DMS153 (cell line): ENCODE results near the gene PGGHG.

Experiments used
- DNase-seq: peaks from one replicate; lab custom pipeline; 2025; lab: John Stamatoyannopoulos, UW

The PGGHG gene

DNA sequence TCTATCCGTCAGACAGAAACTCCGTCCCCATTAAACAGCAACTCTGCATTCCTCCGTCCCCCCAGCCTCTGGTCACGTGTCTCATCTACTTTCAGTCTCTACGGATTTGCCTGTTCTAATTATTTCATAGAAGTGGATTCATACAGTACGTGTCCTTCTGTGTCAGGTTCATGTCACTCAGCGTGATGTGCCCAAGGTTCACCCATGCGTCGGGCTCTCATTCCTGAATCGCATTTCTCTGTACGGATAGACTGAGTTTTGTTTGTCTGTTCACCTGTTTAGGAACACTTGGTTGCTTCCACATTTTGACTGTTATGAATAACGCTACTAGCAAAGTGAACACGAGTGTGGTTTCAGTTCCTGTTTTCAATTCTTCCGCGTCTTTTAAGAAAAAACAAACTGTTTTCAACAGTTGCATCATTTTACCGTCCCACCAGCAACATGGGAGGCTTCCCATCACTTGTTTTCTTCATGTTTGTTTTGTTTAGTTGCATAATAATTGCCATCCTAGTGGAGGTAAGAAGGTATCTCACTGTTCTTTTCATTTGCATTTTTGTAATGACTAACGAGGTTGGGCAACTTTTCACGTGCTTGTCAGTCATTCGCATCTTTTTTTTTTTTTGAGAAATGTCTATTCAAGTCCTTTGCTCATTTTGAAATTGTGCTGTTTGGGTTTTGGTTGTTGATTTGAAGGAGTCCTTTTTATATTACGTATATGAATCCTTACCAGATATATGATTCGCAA lies 19.6 kb upstream of the PGGHG start:
- DNase-seq = no peak

GRCh38 chr11:270451-271318 lies 18.2 kb upstream of the PGGHG start:
- no peak for DNase-seq

DNA sequence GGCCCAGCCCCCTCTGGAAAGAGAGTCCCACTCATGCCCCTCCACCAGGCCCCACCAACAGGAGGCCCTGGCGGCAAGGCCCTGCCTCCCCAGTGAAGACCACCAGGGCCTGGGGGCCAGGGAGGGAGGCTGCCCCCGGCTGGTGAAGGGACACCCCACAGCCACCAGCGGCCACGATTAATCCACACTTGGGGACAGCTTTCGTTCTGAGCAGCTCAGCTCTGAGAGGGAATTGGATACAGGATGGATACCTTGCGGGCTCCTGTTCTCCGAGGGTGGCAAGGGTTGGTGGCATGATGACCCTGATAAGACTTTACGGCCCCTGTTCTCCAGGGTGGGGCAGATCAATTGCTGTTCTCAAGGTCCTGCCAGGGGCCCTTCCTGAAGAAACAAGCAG lies 17.6 kb upstream of the PGGHG start:
- no peak for DNase-seq

- no peak for DNase-seq
Observed at GRCh38 chr11:272195-272930, 16.6 kb upstream of the PGGHG start.

- DNase-seq = no peak
Observed at GRCh38 chr11:272931-273198, 16.1 kb upstream of the PGGHG start.

DNA sequence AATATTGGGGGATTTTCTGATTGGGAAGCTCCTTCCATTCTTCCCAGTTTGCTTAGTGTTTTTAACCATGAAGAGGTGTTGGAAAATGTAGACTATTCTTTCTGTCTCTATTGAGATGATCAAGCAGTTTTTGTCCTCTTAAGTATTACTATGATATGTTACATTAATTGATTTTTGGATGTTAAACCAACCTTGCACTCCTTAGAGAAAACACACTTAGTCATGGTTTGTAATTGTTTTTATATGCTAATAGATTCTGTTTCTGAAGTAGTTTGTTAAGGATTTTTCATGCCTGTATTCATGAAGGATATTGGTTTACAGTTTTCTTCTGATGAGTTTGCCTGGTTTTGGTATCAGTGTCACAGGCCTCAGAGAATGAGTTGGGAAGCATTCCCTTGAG lies 12.7 kb upstream of the PGGHG start:
- no peak for DNase-seq

DNA sequence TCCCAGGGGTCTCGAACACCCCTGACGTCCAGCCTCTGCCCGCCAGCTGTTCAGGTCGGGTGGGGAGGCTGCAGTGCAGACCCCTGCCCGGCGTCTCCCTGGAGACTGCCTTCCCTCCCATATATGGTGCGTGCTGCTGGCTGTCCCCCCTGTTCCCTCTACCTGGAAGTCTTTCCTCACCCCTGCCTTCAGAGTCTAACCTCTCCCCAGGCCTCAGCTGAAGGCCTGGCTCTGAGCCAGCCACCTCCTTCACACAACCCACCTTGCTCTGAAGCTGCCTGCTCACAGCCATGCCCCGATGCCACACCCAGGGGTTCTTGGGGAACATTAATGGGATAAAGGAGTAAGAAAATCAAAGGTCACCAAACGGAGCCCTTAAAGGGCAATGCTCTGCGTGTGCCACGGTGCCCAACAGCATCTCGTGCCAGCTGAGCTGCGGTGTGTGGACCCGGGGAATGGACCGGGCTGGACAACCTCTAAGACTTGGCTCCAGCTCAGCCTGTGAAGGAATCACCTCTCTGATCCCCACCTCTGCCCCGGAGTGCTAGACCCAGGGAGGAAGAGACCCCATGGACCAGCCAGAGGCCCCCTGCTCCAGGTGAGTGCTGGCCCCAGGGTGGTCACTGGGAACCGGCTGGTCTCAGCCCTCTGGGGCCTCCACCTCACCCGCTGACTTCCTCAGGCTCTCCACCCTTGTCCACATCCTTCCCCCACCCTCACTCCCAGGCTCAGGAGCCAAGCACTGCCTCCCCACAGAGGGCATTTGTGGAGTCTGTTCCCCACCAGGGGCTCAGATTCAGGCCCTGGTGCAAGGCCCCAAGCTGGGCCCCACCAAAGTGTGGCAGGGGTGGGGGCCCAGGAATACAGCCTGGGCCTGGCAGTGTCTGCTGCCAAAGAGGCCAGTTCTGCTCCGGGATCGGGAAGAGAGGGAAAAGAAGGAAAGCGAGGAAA lies 10.7 kb upstream of the PGGHG start, which contains the start of gene NLRP6:
TSS of gene NLRP6 (plus strand) at position 407 of the 951 bp plus-strand sequence. CDS start at position 570, 163 bp downstream.
- DNase-seq = no peak

GRCh38 chr11:279040-279965 lies 9.6 kb upstream of the PGGHG start:
- DNase-seq = no peak

DNA sequence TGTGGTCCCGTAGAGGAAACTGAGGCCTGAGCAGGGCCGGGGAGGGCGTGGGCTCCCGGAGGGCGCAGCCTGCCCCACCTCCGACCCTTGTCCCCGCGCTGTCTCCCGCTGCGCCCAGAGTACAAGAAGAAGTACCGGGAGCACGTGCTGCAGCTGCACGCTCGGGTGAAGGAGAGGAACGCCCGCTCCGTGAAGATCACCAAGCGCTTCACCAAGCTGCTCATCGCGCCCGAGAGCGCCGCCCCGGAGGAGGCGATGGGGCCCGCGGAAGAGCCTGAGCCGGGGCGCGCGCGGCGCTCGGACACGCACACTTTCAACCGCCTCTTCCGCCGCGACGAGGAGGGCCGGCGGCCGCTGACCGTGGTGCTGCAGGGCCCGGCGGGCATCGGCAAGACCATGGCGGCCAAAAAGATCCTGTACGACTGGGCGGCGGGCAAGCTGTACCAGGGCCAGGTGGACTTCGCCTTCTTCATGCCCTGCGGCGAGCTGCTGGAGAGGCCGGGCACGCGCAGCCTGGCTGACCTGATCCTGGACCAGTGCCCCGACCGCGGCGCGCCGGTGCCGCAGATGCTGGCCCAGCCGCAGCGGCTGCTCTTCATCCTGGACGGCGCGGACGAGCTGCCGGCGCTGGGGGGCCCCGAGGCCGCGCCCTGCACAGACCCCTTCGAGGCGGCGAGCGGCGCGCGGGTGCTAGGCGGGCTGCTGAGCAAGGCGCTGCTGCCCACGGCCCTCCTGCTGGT lies 8.8 kb upstream of the PGGHG start:
- no peak for DNase-seq

DNA sequence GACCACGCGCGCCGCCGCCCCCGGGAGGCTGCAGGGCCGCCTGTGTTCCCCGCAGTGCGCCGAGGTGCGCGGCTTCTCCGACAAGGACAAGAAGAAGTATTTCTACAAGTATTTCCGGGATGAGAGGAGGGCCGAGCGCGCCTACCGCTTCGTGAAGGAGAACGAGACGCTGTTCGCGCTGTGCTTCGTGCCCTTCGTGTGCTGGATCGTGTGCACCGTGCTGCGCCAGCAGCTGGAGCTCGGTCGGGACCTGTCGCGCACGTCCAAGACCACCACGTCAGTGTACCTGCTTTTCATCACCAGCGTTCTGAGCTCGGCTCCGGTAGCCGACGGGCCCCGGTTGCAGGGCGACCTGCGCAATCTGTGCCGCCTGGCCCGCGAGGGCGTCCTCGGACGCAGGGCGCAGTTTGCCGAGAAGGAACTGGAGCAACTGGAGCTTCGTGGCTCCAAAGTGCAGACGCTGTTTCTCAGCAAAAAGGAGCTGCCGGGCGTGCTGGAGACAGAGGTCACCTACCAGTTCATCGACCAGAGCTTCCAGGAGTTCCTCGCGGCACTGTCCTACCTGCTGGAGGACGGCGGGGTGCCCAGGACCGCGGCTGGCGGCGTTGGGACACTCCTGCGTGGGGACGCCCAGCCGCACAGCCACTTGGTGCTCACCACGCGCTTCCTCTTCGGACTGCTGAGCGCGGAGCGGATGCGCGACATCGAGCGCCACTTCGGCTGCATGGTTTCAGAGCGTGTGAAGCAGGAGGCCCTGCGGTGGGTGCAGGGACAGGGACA lies 8.0 kb upstream of the PGGHG start:
- no peak for DNase-seq

DNA sequence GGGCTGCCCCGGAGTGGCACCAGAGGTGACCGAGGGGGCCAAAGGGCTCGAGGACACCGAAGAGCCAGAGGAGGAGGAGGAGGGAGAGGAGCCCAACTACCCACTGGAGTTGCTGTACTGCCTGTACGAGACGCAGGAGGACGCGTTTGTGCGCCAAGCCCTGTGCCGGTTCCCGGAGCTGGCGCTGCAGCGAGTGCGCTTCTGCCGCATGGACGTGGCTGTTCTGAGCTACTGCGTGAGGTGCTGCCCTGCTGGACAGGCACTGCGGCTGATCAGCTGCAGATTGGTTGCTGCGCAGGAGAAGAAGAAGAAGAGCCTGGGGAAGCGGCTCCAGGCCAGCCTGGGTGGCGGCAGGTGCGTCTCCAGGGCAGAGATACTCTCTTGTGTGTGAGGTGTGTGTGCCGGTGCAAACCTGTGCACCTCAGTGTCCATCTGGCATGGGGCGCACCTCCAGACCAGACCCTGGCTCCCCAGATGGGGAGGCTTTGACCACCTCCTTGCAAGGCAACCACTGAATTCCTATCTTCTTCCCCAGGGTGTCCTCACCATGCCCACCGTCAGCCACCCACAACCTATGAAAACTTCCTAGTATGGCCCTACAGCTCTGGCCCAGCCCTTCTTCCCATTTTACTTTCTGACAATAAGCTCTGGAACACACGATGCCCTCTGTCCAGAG lies 7.3 kb upstream of the PGGHG start:
- DNase-seq = no peak

- no peak for DNase-seq
Observed at GRCh38 chr11:282171-282570, 6.8 kb upstream of the PGGHG start.

DNA sequence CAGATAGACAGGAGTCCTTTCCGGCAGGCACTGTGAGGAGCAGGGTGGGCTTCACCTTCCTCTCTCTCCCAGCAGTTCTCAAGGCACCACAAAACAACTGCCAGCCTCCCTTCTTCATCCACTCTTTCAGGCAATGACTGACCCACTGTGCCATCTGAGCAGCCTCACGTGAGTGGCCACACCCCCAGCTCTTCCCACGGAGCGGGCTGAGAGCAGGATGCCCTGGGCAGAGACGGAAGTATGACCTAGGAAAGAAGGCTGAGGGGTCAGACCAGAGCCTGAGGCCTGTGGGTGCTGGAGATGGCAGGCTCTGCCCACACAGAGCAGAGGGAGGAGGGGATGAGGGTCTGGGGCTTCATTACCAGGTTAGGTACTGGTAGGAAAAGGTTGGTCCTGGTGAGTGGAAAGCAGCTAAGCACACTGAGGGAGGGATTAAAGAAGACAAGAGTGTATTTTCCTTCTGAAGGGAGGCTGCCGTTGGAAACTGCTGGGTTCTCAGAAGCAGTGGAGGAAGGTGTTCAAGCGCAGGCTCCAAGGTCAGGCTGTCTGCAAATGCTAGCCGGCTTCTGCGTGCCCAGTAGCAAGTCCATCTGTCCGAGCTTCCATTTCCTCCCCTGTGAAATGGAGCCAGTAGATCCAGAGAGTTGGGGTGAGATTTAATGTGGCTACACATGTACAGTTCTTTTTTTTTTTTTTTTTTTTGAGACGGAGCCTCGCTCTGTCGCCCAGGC lies 6.1 kb upstream of the PGGHG start:
- DNase-seq = no peak

- no peak for DNase-seq
Observed at GRCh38 chr11:283405-284104, 5.4 kb upstream of the PGGHG start.

DNA sequence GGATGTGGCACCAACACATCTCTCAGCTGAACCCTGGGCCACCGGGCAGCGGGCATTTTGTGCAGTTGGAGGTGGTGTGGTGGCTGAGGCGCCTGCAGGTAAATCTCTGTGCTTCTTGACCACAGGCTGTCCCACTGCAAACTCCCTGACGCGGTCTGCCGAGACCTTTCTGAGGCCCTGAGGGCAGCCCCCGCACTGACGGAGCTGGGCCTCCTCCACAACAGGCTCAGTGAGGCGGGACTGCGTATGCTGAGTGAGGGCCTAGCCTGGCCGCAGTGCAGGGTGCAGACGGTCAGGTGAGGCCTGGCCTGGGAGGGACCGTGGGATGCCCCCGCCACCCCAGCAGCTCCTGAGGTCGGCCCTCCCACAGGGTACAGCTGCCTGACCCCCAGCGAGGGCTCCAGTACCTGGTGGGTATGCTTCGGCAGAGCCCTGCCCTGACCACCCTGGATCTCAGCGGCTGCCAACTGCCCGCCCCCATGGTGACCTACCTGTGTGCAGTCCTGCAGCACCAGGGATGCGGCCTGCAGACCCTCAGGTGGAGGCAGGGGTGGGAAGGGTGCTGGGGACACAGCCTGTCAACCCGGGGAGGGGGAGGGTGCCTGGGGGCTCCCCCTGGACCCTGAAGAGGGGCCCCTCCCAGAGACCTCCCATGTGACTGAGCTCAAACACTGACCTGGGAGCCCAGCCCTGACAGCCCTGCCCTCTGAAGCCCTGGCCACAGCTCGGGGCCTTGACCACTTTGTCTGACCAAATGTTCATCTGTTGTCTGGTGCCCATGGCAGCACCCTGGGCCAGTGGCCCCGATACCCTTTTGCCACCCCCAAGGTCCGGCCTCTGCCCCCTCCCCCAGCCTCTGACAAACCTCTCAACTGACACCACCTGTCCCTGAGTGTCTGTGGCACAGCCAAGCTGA lies 4.6 kb upstream of the PGGHG start:
- DNase-seq = no peak
